ENCODE results near the gene IRAK3. TPM values are rescaled to one million over a fixed set of nuclear protein-coding genes. Genes with fewer than 3 reads are reported as not detected.

Gene IRAK3
- total RNA-seq, 4 donors from 2014 or later = 5.6 to 13.8 (median 6.7) TPM

DNA sequence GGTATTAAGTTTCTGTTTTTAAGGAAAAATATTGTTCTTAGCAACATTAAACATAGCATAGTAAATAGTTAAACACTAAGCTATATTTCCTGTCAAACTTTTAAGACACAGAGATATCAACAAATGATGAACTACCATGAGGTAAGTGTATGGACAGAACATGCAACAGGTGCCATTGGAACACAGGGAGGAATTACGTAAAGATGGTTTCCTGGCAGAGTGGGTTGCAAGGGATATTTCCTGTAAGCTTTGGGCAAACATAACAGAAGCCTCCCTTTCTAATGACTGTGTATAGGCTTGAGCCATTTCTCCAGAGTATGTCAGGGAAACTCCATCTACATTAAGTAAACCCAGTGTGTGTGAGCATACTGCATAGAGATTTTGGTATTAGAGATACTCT, 81.6 kb downstream of the IRAK3 start:
- 50 to 88% methylated on average over 1 of the region's 1 CpG for WGBS, 2 donors (ENCODE audit: low coverage in 1 of 2)
- Histone ChIP-seq H3K9me3 (no peaks in the 10 kb centered on the region), H3K27ac (no peak overlapping the region), H3K4me3 (no peak overlapping the region), H3K27me3 (no peaks in the 10 kb centered on the region), H3K4me1 (no peaks in the 10 kb centered on the region), H3K36me3 (no peaks in the 10 kb centered on the region)
- in situ Hi-C loops (cut with MboI; ENCODE audit: low pct_ligation_motif_present in 1 of 4, low pct_unique_long_range_greater_than_20kb in 1 of 4, low sequenced_read_pairs in 3 of 4) (loop anchor here in 3 of 4 donors (10.0 to 25.0 kb wide), 5 partner anchors 134 to 592 kb away; partner anchors contain the start of gene GRIP1 (in 2 of the 3)), intact Hi-C loops (cut with DNase I; ENCODE audit: low total_unique reads) (no loop called here)
- TF ChIP-seq POLR2AphosphoS5 (IDR thresholded peaks at IDR 0.05) (no peak), EP300 (IDR thresholded peaks at IDR 0.05; ENCODE audit: low read depth) (no peak), POLR2A (IDR thresholded peaks at IDR 0.05) (no peak)
- TF ChIP-seq, protein P1, sequence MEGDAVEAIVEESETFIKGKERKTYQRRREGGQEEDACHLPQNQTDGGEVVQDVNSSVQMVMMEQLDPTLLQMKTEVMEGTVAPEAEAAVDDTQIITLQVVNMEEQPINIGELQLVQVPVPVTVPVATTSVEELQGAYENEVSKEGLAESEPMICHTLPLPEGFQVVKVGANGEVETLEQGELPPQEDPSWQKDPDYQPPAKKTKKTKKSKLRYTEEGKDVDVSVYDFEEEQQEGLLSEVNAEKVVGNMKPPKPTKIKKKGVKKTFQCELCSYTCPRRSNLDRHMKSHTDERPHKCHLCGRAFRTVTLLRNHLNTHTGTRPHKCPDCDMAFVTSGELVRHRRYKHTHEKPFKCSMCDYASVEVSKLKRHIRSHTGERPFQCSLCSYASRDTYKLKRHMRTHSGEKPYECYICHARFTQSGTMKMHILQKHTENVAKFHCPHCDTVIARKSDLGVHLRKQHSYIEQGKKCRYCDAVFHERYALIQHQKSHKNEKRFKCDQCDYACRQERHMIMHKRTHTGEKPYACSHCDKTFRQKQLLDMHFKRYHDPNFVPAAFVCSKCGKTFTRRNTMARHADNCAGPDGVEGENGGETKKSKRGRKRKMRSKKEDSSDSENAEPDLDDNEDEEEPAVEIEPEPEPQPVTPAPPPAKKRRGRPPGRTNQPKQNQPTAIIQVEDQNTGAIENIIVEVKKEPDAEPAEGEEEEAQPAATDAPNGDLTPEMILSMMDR (IDR thresholded peaks at IDR 0.05) = no peak
- no peak for DNase-seq

DNA sequence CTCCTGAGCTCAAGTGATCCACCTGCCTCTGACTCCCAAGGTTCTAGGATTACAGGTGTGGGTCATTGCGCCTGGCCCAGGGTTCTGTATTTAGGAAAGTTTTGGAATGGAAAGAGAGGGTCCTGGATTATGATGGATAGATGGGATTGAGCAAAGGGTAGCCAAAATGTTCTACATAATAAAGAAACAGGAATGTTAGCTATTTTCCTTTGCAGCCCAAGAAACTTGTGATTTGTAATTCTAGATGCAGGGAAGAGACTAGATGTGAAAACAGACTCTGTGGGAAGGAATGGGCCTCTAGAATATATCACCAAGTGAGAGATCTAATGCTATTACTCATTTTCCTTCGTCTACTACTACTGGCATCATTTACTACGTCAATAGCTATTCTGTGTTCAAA, 83.6 kb downstream of the IRAK3 start:
- in situ Hi-C loops (cut with MboI; ENCODE audit: low pct_ligation_motif_present in 1 of 4, low pct_unique_long_range_greater_than_20kb in 1 of 4, low sequenced_read_pairs in 3 of 4) = loop anchor here in 3 of 4 donors (10.0 to 25.0 kb wide), 5 partner anchors 132 to 590 kb away; partner anchors contain the start of gene GRIP1 (in 2 of the 3)

DNA sequence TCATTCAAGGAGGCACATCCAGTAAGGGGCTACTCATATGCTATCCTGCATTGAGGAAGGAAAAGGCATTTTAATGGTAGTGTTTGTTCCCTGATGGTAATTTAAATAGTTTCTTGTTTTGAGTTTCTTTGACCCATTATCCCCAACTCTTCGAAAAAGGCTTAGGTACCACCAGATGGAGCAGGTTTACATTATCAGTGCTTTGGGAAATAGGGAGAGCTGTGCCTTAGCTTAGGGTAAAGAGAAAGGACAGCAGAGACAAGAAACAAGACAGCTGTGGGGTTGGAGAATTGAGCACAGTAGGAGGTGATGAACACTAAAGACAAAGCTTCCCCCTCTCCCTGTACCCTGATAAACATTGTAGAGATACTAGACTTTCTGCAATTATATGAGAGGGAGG, 84.1 kb downstream of the IRAK3 start:
- Histone ChIP-seq H3K27ac (no peak overlapping the region), H3K9me3 (no peaks in the 10 kb centered on the region), H3K36me3 (no peaks in the 10 kb centered on the region), H3K4me3 (no peak overlapping the region), H3K27me3 (no peaks in the 10 kb centered on the region), H3K4me1 (no peaks in the 10 kb centered on the region)
- in situ Hi-C loops (cut with MboI; ENCODE audit: low pct_ligation_motif_present in 1 of 4, low pct_unique_long_range_greater_than_20kb in 1 of 4, low sequenced_read_pairs in 3 of 4) (loop anchor here in 3 of 4 donors (10.0 to 25.0 kb wide), 5 partner anchors 132 to 589 kb away; partner anchors contain the start of gene GRIP1 (in 2 of the 3)), intact Hi-C loops (cut with DNase I; ENCODE audit: low total_unique reads) (no loop called here)
- 71 to 83% methylated on average over 1 of the region's 1 CpG for WGBS, 2 donors (ENCODE audit: low coverage in 1 of 2)
- TF ChIP-seq EP300 (IDR thresholded peaks at IDR 0.05; ENCODE audit: low read depth) (no peak), POLR2A (IDR thresholded peaks at IDR 0.05) (no peak), POLR2AphosphoS5 (IDR thresholded peaks at IDR 0.05) (no peak)
- TF ChIP-seq, protein P1 (IDR thresholded peaks at IDR 0.05) = no peak
- DNase-seq = no peak

More for the DNA sequence above, 83.6 kb downstream of the IRAK3 start:
- TF ChIP-seq, protein P1 (IDR thresholded peaks at IDR 0.05) = no peak
- TF ChIP-seq POLR2A (IDR thresholded peaks at IDR 0.05) (no peak), EP300 (IDR thresholded peaks at IDR 0.05; ENCODE audit: low read depth) (no peak), POLR2AphosphoS5 (IDR thresholded peaks at IDR 0.05) (no peak)
- DNase-seq = no peak
- Histone ChIP-seq H3K36me3 (no peaks in the 10 kb centered on the region), H3K27ac (no peak overlapping the region), H3K4me3 (no peak overlapping the region), H3K9me3 (no peaks in the 10 kb centered on the region), H3K27me3 (no peaks in the 10 kb centered on the region), H3K4me1 (no peaks in the 10 kb centered on the region)
- 61 to 92% methylated on average over 2 to 3 of the region's 3 CpGs for WGBS, 2 donors (ENCODE audit: low coverage in 1 of 2)
- intact Hi-C loops (cut with DNase I; ENCODE audit: low total_unique reads) = no loop called here

DNA sequence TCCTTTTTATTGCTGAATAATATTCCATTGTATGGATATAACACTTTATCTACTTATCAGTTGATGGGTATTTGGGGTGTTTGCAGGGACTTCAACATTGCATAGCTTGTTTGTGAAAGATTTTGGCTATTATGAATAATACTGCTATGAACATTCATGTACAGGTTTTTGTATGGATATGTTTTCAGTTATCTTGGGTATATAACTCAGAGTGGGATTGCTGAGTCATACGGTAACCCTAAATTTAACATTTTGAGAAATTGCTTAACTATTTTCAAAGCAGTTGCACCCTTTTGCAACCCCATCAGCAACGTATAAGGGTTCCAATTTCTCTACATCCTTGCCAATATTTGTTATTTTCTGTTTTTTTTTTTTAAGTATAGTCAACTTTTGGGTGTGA, 86.0 kb downstream of the IRAK3 start:
- DNase-seq = no peak
- TF ChIP-seq POLR2AphosphoS5 (IDR thresholded peaks at IDR 0.05) (no peak), POLR2A (IDR thresholded peaks at IDR 0.05) (no peak), EP300 (IDR thresholded peaks at IDR 0.05; ENCODE audit: low read depth) (no peak)
- TF ChIP-seq, protein P1 (IDR thresholded peaks at IDR 0.05) = no peak
- Histone ChIP-seq H3K9me3 (no peaks in the 10 kb centered on the region), H3K4me3 (no peak overlapping the region), H3K27me3 (no peaks in the 10 kb centered on the region), H3K4me1 (no peaks in the 10 kb centered on the region), H3K27ac (no peak overlapping the region), H3K36me3 (no peaks in the 10 kb centered on the region)
- intact Hi-C loops (cut with DNase I; ENCODE audit: low total_unique reads) = no loop called here
- in situ Hi-C loops (cut with MboI; ENCODE audit: low pct_ligation_motif_present in 1 of 4, low pct_unique_long_range_greater_than_20kb in 1 of 4, low sequenced_read_pairs in 3 of 4) = loop anchor here (5.0 to 25.0 kb wide), 6 partner anchors 130 to 430 kb away; partner anchors contain the start of genes GRIP1 (in 1 of the 4) and LLPH (in 1 of the 4)
- WGBS, 2 donors (ENCODE audit: low coverage in 1 of 2) = 61 to 75% methylated on average over 2 of the region's 2 CpGs
